B cell (primary cell): Measurements from ENCODE around the gene ADAM19. TPM values are rescaled to one million over a fixed set of nuclear protein-coding genes. Genes with fewer than 3 reads are reported as not detected.
A peak's percentile ranks its signal among the peaks of the same experiment; 100 is the strongest.

Experiments
- ATAC-seq: fragments of 200-7000 bp; cut with Tn5 transposase; one replicate; pipeline ENCODE4 v1.10.0; 2021; ENCODE audit warnings: low read depth, mild to moderate bottlenecking, moderate number of reproducible peaks, moderate library complexity
- CTCF ChIA-PET: fragments of 350-600 bp; sonication (Branson Sonifier 250); formaldehyde crosslinking; loops from one replicate; lab custom pipeline; 2021; ENCODE audit warnings: antibody characterized with exemption, inconsistent platforms; lab: Charles Lee
- POLR2A ChIA-PET: fragments of 350-600 bp; sonication (Branson Sonifier 250); formaldehyde crosslinking; loops from one replicate; lab custom pipeline; 2021; ENCODE audit warnings: antibody characterized with exemption; lab: Charles Lee
- DNase-seq: peaks from one replicate; pipeline ENCODE4 v3.0.0; 2013
- H2AFZ ChIP-seq: 2 replicates; pipeline ENCODE4 v1.6.1; 2012; ENCODE audit warnings: mild to moderate bottlenecking, low read depth, low read length; ENCODE audit not compliant: insufficient read depth, poor library complexity, severe bottlenecking
- H3K27ac ChIP-seq, 2 donors: 1 replicate in 1 of 2; 2 replicates in 1 of 2; pipeline ENCODE4 v1.5.1; 2012 to 2013; ENCODE audit warnings: low read length in 2 of 2, mild to moderate bottlenecking in 2 of 2, moderate library complexity in 1 of 2
- H3K27me3 ChIP-seq, 4 experiments: fragments of 200-600 bp in 1 of 4; sonication (generic) in 1 of 4; replicated peaks in 1 of 4; 1 replicate in 2 of 4; 2 replicates in 2 of 4; pipeline versions ENCODE4 v1.6.1 to v1.7.0; 2013 to 2016; ENCODE audit warnings: low read length in 3 of 4, mild to moderate bottlenecking in 2 of 4, mixed read lengths in 1 of 4, moderate library complexity in 1 of 4; ENCODE audit not compliant: insufficient read depth in 4 of 4, control insufficient read depth in 3 of 4; ENCODE audit errors: control extremely low read depth in 1 of 4
- H3K36me3 ChIP-seq, 2 experiments: replicated peaks in 1 of 2; 1 replicate in 1 of 2; 2 replicates in 1 of 2; pipeline versions ENCODE4 v1.6.1 to v1.7.1; 2013; ENCODE audit warnings: low read length in 1 of 2; ENCODE audit not compliant: insufficient read depth in 2 of 2, control insufficient read depth in 1 of 2; ENCODE audit errors: control extremely low read depth in 1 of 2, extremely low read depth in 1 of 2
- H3K4me1 ChIP-seq, 2 donors: fragments of 200-600 bp in 1 of 2; sonication (generic) in 1 of 2; 1 replicate in 1 of 2; 2 replicates in 1 of 2; pipeline versions ENCODE4 v1.5.1 to v1.6.1; 2013 to 2017; ENCODE audit warnings: low read length in 2 of 2; ENCODE audit not compliant: control insufficient read depth in 2 of 2, insufficient read depth in 2 of 2
- H3K4me2 ChIP-seq: replicated peaks from 2 replicates; pipeline ENCODE3; 2012; ENCODE audit warnings: mild to moderate bottlenecking, low read depth, low read length; ENCODE audit not compliant: poor library complexity, severe bottlenecking
- H3K4me3 ChIP-seq, 5 experiments: fragments of 200-600 bp in 1 of 5; sonication (generic) in 1 of 5; 1 replicate in 3 of 5; 2 replicates in 2 of 5; pipeline versions ENCODE4 v1.5.1 to v1.7.0; 2011 to 2016; ENCODE audit warnings: low read length in 4 of 5, mild to moderate bottlenecking in 4 of 5, low read depth in 2 of 5, control low read depth in 1 of 5, moderate library complexity in 1 of 5; ENCODE audit not compliant: insufficient read depth in 1 of 5; ENCODE audit errors: control extremely low read depth in 1 of 5, extremely low read depth in 1 of 5
- H3K79me2 ChIP-seq: fragments of 200-600 bp; sonication (generic); one replicate; pipeline ENCODE4 v1.6.0; 2016; ENCODE audit warnings: low read length; ENCODE audit not compliant: control insufficient read depth, insufficient read depth
- H3K9ac ChIP-seq: fragments of 200-600 bp; sonication (generic); 2 replicates; pipeline ENCODE4 v1.6.1; 2017; ENCODE audit warnings: mild to moderate bottlenecking, low read length, moderate library complexity
- H3K9me3 ChIP-seq, 3 donors: one replicate each; pipeline versions ENCODE4 v1.6.1 to v1.7.1; 2013; ENCODE audit warnings: low read length in 2 of 3; ENCODE audit not compliant: control insufficient read depth in 2 of 3, insufficient read depth in 1 of 3; ENCODE audit errors: control extremely low read depth in 1 of 3
- H4K20me1 ChIP-seq: 2 replicates; pipeline ENCODE4 v1.6.0; 2012; ENCODE audit warnings: mild to moderate bottlenecking, low read length; ENCODE audit not compliant: insufficient read depth, control insufficient read depth, poor library complexity, severe bottlenecking
- H3K27ac Mint-ChIP-seq: one replicate; pipeline ENCODE4 v1.8.0; 2021; ENCODE audit warnings: mixed read lengths
- H3K27me3 Mint-ChIP-seq: one replicate; pipeline ENCODE4 v1.8.0; 2021; ENCODE audit warnings: mixed read lengths
- H3K4me1 Mint-ChIP-seq: one replicate; pipeline ENCODE4 v1.8.0; 2021; ENCODE audit warnings: mixed read lengths
- H3K4me3 Mint-ChIP-seq: one replicate; pipeline ENCODE4 v1.8.0; 2021; ENCODE audit warnings: mixed read lengths
- H3K9me3 Mint-ChIP-seq: one replicate; pipeline ENCODE4 v1.8.0; 2022; ENCODE audit warnings: mixed read lengths; ENCODE audit not compliant: insufficient read depth
- CTCF ChIP-seq: fragments of 200-600 bp; IDR thresholded peaks from one replicate; pipeline ENCODE4 v1.8.0; 2022; ENCODE audit warnings: antibody characterized with exemption, mild to moderate bottlenecking
- EZH2 ChIP-seq: IDR thresholded peaks from 2 replicates; pipeline ENCODE4 v1.6.1; 2012; ENCODE audit warnings: borderline replicate concordance, low read depth, mild to moderate bottlenecking, moderate library complexity, low read length; ENCODE audit not compliant: insufficient read depth, poor library complexity, severe bottlenecking
- WGBS: methylation state at CpG from one replicate; pipeline ENCODE4 v1.1.5; 2013; ENCODE audit warnings: missing lambda C conversion rate; ENCODE audit not compliant: insufficient coverage; 5-methylcytosine and 5-hydroxymethylcytosine counted together
- intact Hi-C: fragments of 100-400 bp; cut with micrococcal nuclease; formaldehyde crosslinking; loops from one replicate; pipeline ENCODE4 v1.10.0; 2022
- polyA plus RNA-seq: library from polyadenylated mRNA; depleted of rRNA; stranded (reverse); fragments of >200 nt; gene quantifications from 2 replicates; pipeline ENCODE4 v1.2.3, GENCODE V29; 2012
- total RNA-seq, 2 donors: library from RNA; stranded (reverse); fragments of 120-200 nt in 1 of 2; gene quantifications; 1 replicate in 1 of 2; 2 replicates in 1 of 2; pipeline versions ENCODE4 v1.2.3 to v1.2.4, GENCODE V29; 2013 to 2022

ADAM19 gene
- total and polyA plus RNA-seq, 2 donors (not counting 1 experiment from before 2014, with no cell fraction given), result 110 to 171 TPM

DNA sequence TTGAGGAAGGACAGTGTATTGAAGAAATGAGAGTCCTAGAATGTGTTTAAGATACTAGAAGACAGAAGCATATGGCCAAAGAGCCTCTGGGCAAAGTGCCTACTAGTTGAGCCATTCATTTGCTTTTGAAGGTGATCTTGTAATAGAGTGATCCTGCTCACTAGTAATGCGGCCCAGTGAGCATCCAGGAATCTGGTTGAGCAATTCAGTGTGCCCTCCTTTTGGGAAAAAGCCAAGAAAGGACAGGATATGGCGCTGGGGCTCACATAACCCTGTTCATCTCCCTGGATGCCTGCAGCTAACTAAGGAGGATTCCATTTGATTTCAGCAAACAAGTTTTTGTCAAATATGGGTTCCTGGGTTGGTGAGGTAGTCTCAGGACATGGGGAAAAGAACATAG is 16.3 kb downstream of the ADAM19 start:
- Mint-ChIP-seq H3K27me3 (no peaks in the 10 kb centered on the region), H3K4me3 (peak overlapping the region; percentile 17), H3K9me3 (no peaks in the 10 kb centered on the region), H3K27ac (peak overlapping the region; percentile 85), H3K4me1 (peaks cover 93% of the 10 kb centered on the region)
- Histone ChIP-seq H4K20me1 (peaks cover 99% of the 10 kb centered on the region), H3K4me1 (peaks cover 88 to 95% of the 10 kb centered on the region in 2 donors), H3K9ac (no peak overlapping the region), H3K27ac (peak overlapping the region in 1 of 2 donors; percentile 69), H3K9me3 (no peaks in the 10 kb centered on the region), H3K4me3 (no peak overlapping the region), H3K79me2 (peaks cover 100% of the 10 kb centered on the region), H2AFZ (no peak overlapping the region), H3K27me3 (no peaks in the 10 kb centered on the region), H3K4me2 (peak overlapping the region; percentile 31), H3K36me3 (peaks cover 0 to 86% of the 10 kb centered on the region in 2 experiments)
- ATAC-seq, result no peak
- DNase-seq, result no peak
- intact Hi-C loops, result no loop called here
- WGBS, result 96% methylated on average over 2 of the region's 2 CpGs
- ChIA-PET CTCF (interaction anchor here (1.0 to 1.4 kb wide), 5 partner anchors 16 to 184 kb away, joined by 3 to 7 read pairs (median 3); partner anchors contain the start of gene LSM11), POLR2A (no interaction called here)
- no peak for TF ChIP-seq EZH2
- no peak for TF ChIP-seq CTCF

GRCh38 chr5:157558681-157559080 is 16.9 kb downstream of the ADAM19 start:
- H3K27me3 Mint-ChIP-seq, result no peaks in the 10 kb centered on the region
- Histone ChIP-seq H3K9me3 (no peaks in the 10 kb centered on the region), H2AFZ (no peak overlapping the region), H3K79me2 (peaks cover 100% of the 10 kb centered on the region), H3K4me3 (no peak overlapping the region), H4K20me1 (peaks cover 99% of the 10 kb centered on the region), H3K36me3 (peaks cover 0 to 86% of the 10 kb centered on the region in 2 experiments), H3K9ac (no peak overlapping the region), H3K27me3 (no peaks in the 10 kb centered on the region), H3K27ac (peak overlapping the region in 1 of 2 donors; percentile 69), H3K4me2 (peak overlapping the region; percentile 31), H3K4me1 (peaks cover 86 to 93% of the 10 kb centered on the region in 2 donors)
- no peak for TF ChIP-seq CTCF
- no peak for TF ChIP-seq EZH2
- intact Hi-C loops, result no loop called here
- ChIA-PET CTCF (interaction anchor here (1.0 to 2.1 kb wide), 7 partner anchors 8 to 185 kb away, joined by 3 to 7 read pairs (median 4); partner anchors contain the start of gene LSM11), POLR2A (interaction anchor here (1.4 kb wide), 1 partner anchor 17 kb away, joined by 3 read pairs; no protein-coding TSS in a partner anchor)
- H3K27ac Mint-ChIP-seq, result peak overlapping the region; percentile 85
- ATAC-seq (no peak), DNase-seq (no peak)
- no CpG with 5 or more reads among the region's 2 CpGs for WGBS
- H3K4me3 Mint-ChIP-seq, result peak overlapping the region; percentile 23
- H3K4me1 Mint-ChIP-seq, result peaks cover 91% of the 10 kb centered on the region
- H3K9me3 Mint-ChIP-seq, result no peaks in the 10 kb centered on the region
